Measurements from ENCODE around the gene AKAP11. TPM values are rescaled to one million over a fixed set of nuclear protein-coding genes. Genes with fewer than 3 reads are reported as not detected.

AKAP11 gene
- total RNA-seq: 9.2 and 10.6 TPM in 2 replicates

GRCh38 chr13:42272115-42272803 is at the start of gene AKAP11:
TSS of gene AKAP11 (plus strand) at chr13:42272152. CDS start at chr13:42286349, 14,197 bp downstream.

Other genes with a start within 250 kb of the AKAP11 start
- 3.2 and 3.3 TPM in 2 replicates for gene DGKH, start 223.5 kb upstream of the AKAP11 start, total RNA-seq

Data from bronchus fibroblast of lung (primary cell).